K562 (cell line): Measurements from ENCODE around the gene TNFSF18. TPM values are rescaled to one million over a fixed set of nuclear protein-coding genes. Genes with fewer than 3 reads are reported as not detected.

Experiments
- polyA plus RNA-seq, 8 experiments: library from polyadenylated mRNA; depleted of rRNA in 4 of 8; stranded (reverse) in 5 of 8; unstranded in 3 of 8; fragments of >200 nt; fragmentation: Nextera tagmentation in 2 of 8; fragmentation: Illumina TruSeq in 1 of 8; extraction: Ambion mirVana in 2 of 8; extraction: Trizol in 1 of 8; gene quantifications; 2 replicates each; pipeline versions ENCODE4 v1.2.1 to v1.2.3, GENCODE V29; 2011 to 2014; ENCODE audit warnings: inconsistent platforms in 1 of 8, missing spikeins in 1 of 8
- total RNA-seq, 7 experiments: library from RNA; depleted of rRNA in 6 of 7; stranded (reverse); fragments of >200 nt in 6 of 7; fragmentation: Illumina TruSeq in 2 of 7; extraction: Trizol in 2 of 7; gene quantifications; 2 replicates each; pipeline versions ENCODE4 v1.2.1 to v1.2.3, GENCODE V29; 2011 to 2021; ENCODE audit warnings: low replicate concordance in 1 of 7

TNFSF18 gene
- total and polyA plus RNA-seq, 9 of the 15 experiments (the other 6 are each of a cell fraction or from before 2014, with no cell fraction given) = not detected

Other genes starting within 250 kb of the TNFSF18 start
- 0.04 TPM in 1 of 2 replicates, not detected in the other for gene TNFSF4, start 156.4 kb upstream of the TNFSF18 start, total RNA-seq (2014; rRNA removed)
- 0.13 and 0.22 TPM in 2 replicates for gene TNFSF4, start 156.4 kb upstream of the TNFSF18 start, total RNA-seq (2014; rRNA removed; fragmentation: Illumina TruSeq; extraction: Trizol)
- gene TNFSF4, start 156.4 kb upstream of the TNFSF18 start, total RNA-seq (2015; rRNA removed; fragmentation: Illumina TruSeq; extraction: Trizol) = 0.15 and 0.18 TPM in 2 replicates
- 0.13 and 0.16 TPM in 2 replicates for gene TNFSF4, start 156.4 kb upstream of the TNFSF18 start, total RNA-seq (2021)
- 0.13 and 0.22 TPM in 2 replicates for gene TNFSF4, start 156.4 kb upstream of the TNFSF18 start, polyA plus RNA-seq (2011; rRNA removed)
- 0.07 and 0.16 TPM in 2 replicates for gene TNFSF4, start 156.4 kb upstream of the TNFSF18 start, polyA plus RNA-seq (2014; fragmentation: Illumina TruSeq; extraction: Trizol)
- gene TNFSF4, start 156.4 kb upstream of the TNFSF18 start, polyA plus RNA-seq (2014; fragmentation: Nextera tagmentation; extraction: Ambion mirVana) = under 1 TPM; 0.08 to 0.23 TPM
- 0.05 and 0.08 TPM in 2 replicates for gene TNFSF4, start 156.4 kb upstream of the TNFSF18 start, polyA plus RNA-seq (2014; rRNA removed)